SK-N-SH (cell line): Measurements from ENCODE around the gene GASK1A. TPM values are rescaled to one million over a fixed set of nuclear protein-coding genes. Genes with fewer than 3 reads are reported as not detected.
"Not testable (repeated sequence)": the region's sequence is repeated elsewhere in the genome, so short reads cannot be mapped to it uniquely, and the experiment has no call there.

ENCODE experiments used
- CTCF ChIA-PET: fragments of 300-600, 350-600 bp; formaldehyde crosslinking; extraction: SDS; loops from one replicate; lab custom pipeline; 2021; lab: Yijun Ruan, JAX
- POLR2A ChIA-PET: fragments of 350-600 bp; sonication (Branson Sonifier 250); formaldehyde crosslinking; extraction: SDS; loops from one replicate; lab custom pipeline; 2020; ENCODE audit warnings: antibody characterized with exemption, inconsistent platforms; lab: Yijun Ruan, JAX
- DNase-seq: peaks from one replicate; pipeline ENCODE4 v3.0.0; 2012
- H2AFZ ChIP-seq: fragments of 200-600 bp; sonication (generic); 2 replicates; pipeline ENCODE4 v1.8.1; 2016; ENCODE audit warnings: antibody characterized with exemption, mild to moderate bottlenecking, low read depth
- H3F3A ChIP-seq: fragments of 200-600 bp; sonication (generic); replicated peaks from 2 replicates; pipeline ENCODE3; 2016; ENCODE audit warnings: antibody characterized with exemption, mild to moderate bottlenecking; ENCODE audit not compliant: insufficient read depth
- H3K27ac ChIP-seq, 2 experiments: fragments of 200-500 bp in 1 of 2; fragments of 200-600 bp in 1 of 2; sonication (Bioruptor generic) in 1 of 2; sonication (generic), shearing (Covaris generic) in 1 of 2; 2 replicates each; pipeline versions ENCODE4 v1.5.1 to v1.6.1; 2014 to 2016; ENCODE audit warnings: low read depth in 2 of 2, inconsistent platforms in 1 of 2, low read length in 1 of 2, mild to moderate bottlenecking in 1 of 2, mixed read lengths in 1 of 2
- H3K27me3 ChIP-seq: fragments of 200-600 bp; sonication (generic), shearing (Covaris generic); 2 replicates; pipeline ENCODE4 v1.6.1; 2016; ENCODE audit warnings: mixed run types; ENCODE audit not compliant: insufficient read depth
- H3K36me3 ChIP-seq, 2 experiments: fragments of 200-500 bp in 1 of 2; fragments of 200-600 bp in 1 of 2; sonication (Bioruptor generic) in 1 of 2; sonication (generic) in 1 of 2; replicated peaks in 1 of 2; 2 replicates each; pipeline versions ENCODE3 to v1.5.1; 2014 to 2016; ENCODE audit warnings: low read length in 1 of 2, mild to moderate bottlenecking in 1 of 2; ENCODE audit not compliant: insufficient read depth in 2 of 2, control insufficient read depth in 1 of 2
- H3K4me1 ChIP-seq, 2 experiments: fragments of 200-500 bp in 1 of 2; fragments of 200-600 bp in 1 of 2; sonication (Bioruptor generic) in 1 of 2; sonication (generic), shearing (Covaris generic) in 1 of 2; 2 replicates each; pipeline versions ENCODE4 v1.5.1 to v1.6.1; 2014 to 2016; ENCODE audit warnings: low read depth in 1 of 2, low read length in 1 of 2, mixed run types in 1 of 2; ENCODE audit not compliant: insufficient read depth in 2 of 2, control insufficient read depth in 1 of 2
- H3K4me2 ChIP-seq: fragments of 200-600 bp; sonication (generic), shearing (Covaris generic); 2 replicates; pipeline ENCODE4 v1.6.1; 2017; ENCODE audit warnings: mixed run types
- H3K4me3 ChIP-seq, 2 experiments: fragments of 200-500 bp in 1 of 2; fragments of 200-600 bp in 1 of 2; sonication (Bioruptor generic) in 1 of 2; sonication (generic), shearing (Covaris generic) in 1 of 2; 2 replicates each; pipeline versions ENCODE4 v1.5.1 to v1.8.1; 2014 to 2016; ENCODE audit warnings: low read depth in 2 of 2, inconsistent platforms in 1 of 2, low read length in 1 of 2, mild to moderate bottlenecking in 1 of 2, mixed read lengths in 1 of 2, moderate library complexity in 1 of 2
- H3K79me2 ChIP-seq: fragments of 200-600 bp; sonication (generic); 2 replicates; pipeline ENCODE4 v1.8.1; 2017; ENCODE audit warnings: mild to moderate bottlenecking; ENCODE audit not compliant: insufficient read depth
- H3K9ac ChIP-seq: fragments of 200-600 bp; sonication (generic); 2 replicates; pipeline ENCODE4 v1.6.1; 2017; ENCODE audit warnings: mixed run types
- H3K9me2 ChIP-seq: fragments of 200-600 bp; sonication (generic); 2 replicates; pipeline ENCODE4 v1.6.1; 2017; ENCODE audit warnings: mixed run types
- H3K9me3 ChIP-seq: fragments of 200-600 bp; sonication (generic); 2 replicates; pipeline ENCODE4 v1.6.1; 2017; ENCODE audit warnings: mixed run types, mild to moderate bottlenecking, moderate library complexity
- H4K20me1 ChIP-seq: fragments of 200-600 bp; sonication (generic); 2 replicates; pipeline ENCODE4 v1.6.1; 2017; ENCODE audit warnings: mild to moderate bottlenecking, mixed run types; ENCODE audit not compliant: insufficient read depth
- ELF1 ChIP-seq: IDR thresholded peaks from 2 replicates; pipeline ENCODE4 v1.4.0; 2012
- EP300 ChIP-seq, 2 experiments: IDR thresholded peaks; 2 replicates each; pipeline versions ENCODE4 v1.4.0 to v1.6.1; 2012; ENCODE audit warnings: borderline replicate concordance in 1 of 2, low read depth in 1 of 2, low read length in 1 of 2
- EZH2phosphoT487 ChIP-seq: fragments of 200-600 bp; sonication (generic); IDR thresholded peaks from 2 replicates; pipeline ENCODE4 v1.6.1; 2017; ENCODE audit warnings: low read depth, mixed run types, mild to moderate bottlenecking, antibody characterized with exemption, moderate library complexity, borderline replicate concordance
- GABPA ChIP-seq: IDR thresholded peaks from 2 replicates; pipeline ENCODE4 v1.4.0; 2012; ENCODE audit warnings: low read depth, mild to moderate bottlenecking
- MAX ChIP-seq: IDR thresholded peaks from 2 replicates; pipeline ENCODE4 v1.4.0; 2012; ENCODE audit warnings: low read depth
- MEF2A ChIP-seq: IDR thresholded peaks from 2 replicates; pipeline ENCODE4 v1.4.0; 2012; ENCODE audit warnings: low read depth, borderline replicate concordance
- PBX3 ChIP-seq: IDR thresholded peaks from 2 replicates; pipeline ENCODE4; 2012
- POLR2AphosphoS5 ChIP-seq: IDR thresholded peaks from 2 replicates; pipeline ENCODE4 v1.6.1; 2012; ENCODE audit warnings: low read depth, low read length
- RAD21 ChIP-seq: IDR thresholded peaks from 2 replicates; pipeline ENCODE4 v1.6.1; 2012; ENCODE audit warnings: mild to moderate bottlenecking, low read length
- RCOR1 ChIP-seq: fragments of 150-350 bp; IDR thresholded peaks from 2 replicates; pipeline ENCODE4 v1.6.1; 2017; ENCODE audit warnings: antibody characterized with exemption, low read length
- REST ChIP-seq: IDR thresholded peaks from 2 replicates; pipeline ENCODE4 v1.6.1; 2012; ENCODE audit warnings: mild to moderate bottlenecking, low read depth, low read length, moderate library complexity
- RFX5 ChIP-seq: IDR thresholded peaks from 2 replicates; pipeline ENCODE4 v1.6.1; 2012; ENCODE audit warnings: mild to moderate bottlenecking, improper control_type of control experiment, low read length
- TAF1 ChIP-seq: IDR thresholded peaks from 2 replicates; pipeline ENCODE4 v1.6.1; 2012; ENCODE audit warnings: low read depth, mild to moderate bottlenecking, low read length, moderate library complexity, borderline replicate concordance
- TEAD4 ChIP-seq: IDR thresholded peaks from 2 replicates; pipeline ENCODE4 v1.4.0; 2012; ENCODE audit warnings: mild to moderate bottlenecking, borderline replicate concordance; ENCODE audit not compliant: insufficient read depth
- USF1 ChIP-seq: IDR thresholded peaks from 2 replicates; pipeline ENCODE4 v1.4.0; 2012; ENCODE audit warnings: low read depth, borderline replicate concordance
- USF2 ChIP-seq: fragments of 150-350 bp; IDR thresholded peaks from 2 replicates; pipeline ENCODE4 v1.6.1; 2017; ENCODE audit warnings: antibody characterized with exemption, low read length, low read depth, borderline replicate concordance
- YY1 ChIP-seq: IDR thresholded peaks from 2 replicates; pipeline ENCODE4 v1.4.0; 2012; ENCODE audit warnings: low read depth, mild to moderate bottlenecking
- WGBS: methylation state at CpG from one replicate; pipeline ENCODE4 v1.1.6; 2017; ENCODE audit warnings: low lambda C conversion rate; 5-methylcytosine and 5-hydroxymethylcytosine counted together
- polyA plus RNA-seq, 3 experiments: library from polyadenylated mRNA; depleted of rRNA; stranded (reverse); fragments of >200 nt; gene quantifications; 2 replicates each; pipeline ENCODE4 v1.2.3, GENCODE V29; 2012

Gene GASK1A
- polyA plus RNA-seq, 1 of the 3 experiments (the other 2 are of a cell fraction), result not detected

- no peak overlapping the region for H3K4me3 ChIP-seq
- no peaks in the 10 kb centered on the region for H3K4me1 ChIP-seq
- no peak overlapping the region for H2AFZ ChIP-seq
- H3K9me3 ChIP-seq, result no peaks in the 10 kb centered on the region
- no peaks in the 10 kb centered on the region for H3K36me3 ChIP-seq
- H3K79me2 ChIP-seq, result no peaks in the 10 kb centered on the region
- H3K27me3 ChIP-seq, result no peaks in the 10 kb centered on the region
- no peak for DNase-seq
- no peak overlapping the region for H3K4me2 ChIP-seq
- POLR2A ChIA-PET, result no interaction called here
- H3F3A ChIP-seq, result no peaks in the 10 kb centered on the region
- no peak overlapping the region for H3K27ac ChIP-seq
- no peak overlapping the region for H3K9ac ChIP-seq
- WGBS, result 32% methylated on average over 3 of the region's 3 CpGs
- H3K9me2 ChIP-seq, result no peaks in the 10 kb centered on the region
- TF ChIP-seq EZH2phosphoT487, result no peak
- TF ChIP-seq TEAD4, result no peak
- TF ChIP-seq REST, result no peak
- TF ChIP-seq YY1, result no peak
- TF ChIP-seq RCOR1, result no peak
- TF ChIP-seq EP300 (IDR thresholded peaks at IDR 0.05; ENCODE audit: borderline replicate concordance in 1 of 2, low read depth in 1 of 2, low read length in 1 of 2), result no peak
- no peak for TF ChIP-seq USF2
- TF ChIP-seq TAF1, result no peak
- TF ChIP-seq MAX, result no peak
- TF ChIP-seq USF1, result no peak
- no peak for TF ChIP-seq ELF1
- no peak for TF ChIP-seq RAD21
- TF ChIP-seq PBX3, result no peak
- no peak for TF ChIP-seq POLR2AphosphoS5
- no peak for TF ChIP-seq RFX5
- no peak for TF ChIP-seq MEF2A
- no peak for TF ChIP-seq GABPA
- TF ChIP-seq, all 33 proteins: peak for 0
- CTCF ChIA-PET, result interaction anchor here (0.6 to 2.6 kb wide), 5 partner anchors 9 to 531 kb away, joined by 3 to 11 read pairs (median 3); no protein-coding TSS in a partner anchor
- H4K20me1 ChIP-seq, result no peaks in the 10 kb centered on the region
Measured at GRCh38 chr3:42970976-42971772, 7.9 kb upstream of the GASK1A start.

GRCh38 chr3:42974906-42975305, 4.2 kb upstream of the GASK1A start:
- CTCF ChIA-PET, H3K27ac ChIP-seq, H3K4me1 ChIP-seq, H3K4me2 ChIP-seq, H3K9me3 ChIP-seq, DNase-seq, H3F3A ChIP-seq, H3K79me2 ChIP-seq, H3K9ac ChIP-seq, H2AFZ ChIP-seq, H3K4me3 ChIP-seq, H3K9me2 ChIP-seq, POLR2A ChIA-PET, H3K36me3 ChIP-seq, H4K20me1 ChIP-seq: not testable (repeated sequence)
- peaks cover 11% of the 10 kb centered on the region; the same call in 1 of the 2 replicates for H3K27me3 ChIP-seq
- 0% methylated on average over 3 of the region's 3 CpGs for WGBS
